H9 (cell line): ENCODE measurements around the gene UPK3A. TPM values are rescaled to one million over a fixed set of nuclear protein-coding genes. Genes with fewer than 3 reads are reported as not detected.

Experiments
- DNase-seq: peaks from one replicate; pipeline ENCODE4 v3.0.0-alpha.2; 2017
- H2AFZ ChIP-seq: one replicate; pipeline ENCODE4 v1.6.1; 2013; ENCODE audit warnings: mild to moderate bottlenecking, low read length, control low read depth, moderate library complexity
- H2AK5ac ChIP-seq: 2 replicates; pipeline ENCODE4 v1.6.1; 2013; ENCODE audit warnings: low read length, control low read depth, mixed read lengths; ENCODE audit not compliant: insufficient read length
- H2BK120ac ChIP-seq: one replicate; pipeline ENCODE4 v1.6.1; 2013; ENCODE audit warnings: low read depth, mild to moderate bottlenecking, low read length, control low read depth, inconsistent platforms; ENCODE audit not compliant: poor library complexity, severe bottlenecking
- H2BK12ac ChIP-seq: 2 replicates; pipeline ENCODE4 v1.6.1; 2013; ENCODE audit warnings: low read length, control low read depth, mixed read lengths, low read depth; ENCODE audit not compliant: insufficient read length
- H2BK15ac ChIP-seq: 2 replicates; pipeline ENCODE4 v1.6.1; 2013; ENCODE audit warnings: low read depth, low read length, control low read depth
- H2BK20ac ChIP-seq: one replicate; pipeline ENCODE4 v1.6.1; 2013; ENCODE audit warnings: low read depth, mild to moderate bottlenecking, low read length, control low read depth, inconsistent platforms; ENCODE audit not compliant: poor library complexity, severe bottlenecking
- H2BK5ac ChIP-seq: 2 replicates; pipeline ENCODE4 v1.6.1; 2013; ENCODE audit warnings: low read length, control low read depth, mixed read lengths; ENCODE audit not compliant: insufficient read length
- H3K14ac ChIP-seq: 2 replicates; pipeline ENCODE4 v1.6.1; 2013; ENCODE audit warnings: low read length, control low read depth; ENCODE audit not compliant: insufficient read depth
- H3K18ac ChIP-seq: 2 replicates; pipeline ENCODE4 v1.6.1; 2013; ENCODE audit warnings: low read depth, mild to moderate bottlenecking, mixed read lengths, low read length, control low read depth; ENCODE audit not compliant: insufficient read length
- H3K23ac ChIP-seq: 2 replicates; pipeline ENCODE4 v1.6.1; 2013; ENCODE audit warnings: low read length, control low read depth, mixed read lengths, low read depth; ENCODE audit not compliant: insufficient read length
- H3K23me2 ChIP-seq: 2 replicates; pipeline ENCODE4 v1.6.1; 2013; ENCODE audit warnings: low read depth, mild to moderate bottlenecking, mixed read lengths, low read length, control low read depth; ENCODE audit not compliant: insufficient read length, poor library complexity, severe bottlenecking
- H3K27ac ChIP-seq: 2 replicates; pipeline ENCODE4 v1.5.1; 2013; ENCODE audit warnings: low read length, control low read depth, mixed read lengths, low read depth; ENCODE audit not compliant: insufficient read length
- H3K27me3 ChIP-seq: 2 replicates; pipeline ENCODE4 v1.6.1; 2013; ENCODE audit warnings: low read length, control low read depth, inconsistent platforms; ENCODE audit not compliant: insufficient read depth
- H3K4ac ChIP-seq: 2 replicates; pipeline ENCODE4 v1.6.1; 2013; ENCODE audit warnings: low read depth, mild to moderate bottlenecking, control low read depth, inconsistent platforms, low read length, moderate library complexity
- H3K4me1 ChIP-seq: 2 replicates; pipeline ENCODE4 v1.6.1; 2013; ENCODE audit warnings: low read length, control low read depth, inconsistent platforms; ENCODE audit not compliant: insufficient read depth
- H3K4me2 ChIP-seq: 2 replicates; pipeline ENCODE4 v1.6.1; 2013; ENCODE audit warnings: low read length, control low read depth, mixed read lengths; ENCODE audit not compliant: insufficient read length, insufficient read depth
- H3K56ac ChIP-seq: 2 replicates; pipeline ENCODE4 v1.6.1; 2013; ENCODE audit warnings: low read depth, mild to moderate bottlenecking, mixed read lengths, low read length, control low read depth; ENCODE audit not compliant: insufficient read length
- H3K79me1 ChIP-seq: 2 replicates; pipeline ENCODE4 v1.6.1; 2013; ENCODE audit warnings: low read depth, mild to moderate bottlenecking, moderate library complexity, low read length, control low read depth, inconsistent platforms; ENCODE audit not compliant: insufficient read depth, poor library complexity, severe bottlenecking
- H3K79me2 ChIP-seq: 2 replicates; pipeline ENCODE4 v1.6.1; 2013; ENCODE audit warnings: low read length, control low read depth, inconsistent platforms; ENCODE audit not compliant: insufficient read depth
- H3K9ac ChIP-seq: 2 replicates; pipeline ENCODE4 v1.6.1; 2013; ENCODE audit warnings: low read length, control low read depth, mixed read lengths; ENCODE audit not compliant: insufficient read length; ENCODE audit errors: extremely low read depth
- H3K9me3 ChIP-seq: one replicate; pipeline ENCODE4 v1.6.1; 2013; ENCODE audit warnings: low read depth, low read length, inconsistent platforms; ENCODE audit not compliant: control insufficient read depth
- H3T11ph ChIP-seq: one replicate; pipeline ENCODE4 v1.6.1; 2013; ENCODE audit warnings: mild to moderate bottlenecking, low read length, control low read depth, inconsistent platforms
- H4K20me1 ChIP-seq: one replicate; pipeline ENCODE4 v1.6.1; 2013; ENCODE audit not compliant: control insufficient read depth, insufficient read length, insufficient read depth
- H4K5ac ChIP-seq: 2 replicates; pipeline ENCODE4 v1.6.1; 2013; ENCODE audit warnings: low read depth, mild to moderate bottlenecking, mixed read lengths, low read length, control low read depth; ENCODE audit not compliant: insufficient read length
- H4K8ac ChIP-seq: replicated peaks from 2 replicates; pipeline ENCODE4 v1.6.1; 2013; ENCODE audit warnings: low read length, control low read depth, mixed read lengths, low read depth; ENCODE audit not compliant: insufficient read length
- H4K91ac ChIP-seq: 2 replicates; pipeline ENCODE4 v1.6.1; 2013; ENCODE audit warnings: low read depth, mild to moderate bottlenecking, moderate library complexity, mixed read lengths, low read length, control low read depth; ENCODE audit not compliant: insufficient read length
- H3K27ac Mint-ChIP-seq, 3 experiments: 2 replicates in 2 of 3; 3 replicates in 1 of 3; pipeline ENCODE4 v1.8.0; 2020 to 2021; ENCODE audit warnings: mixed read lengths in 3 of 3, mild to moderate bottlenecking in 1 of 3, moderate library complexity in 1 of 3
- H3K27me3 Mint-ChIP-seq: 2 replicates; pipeline ENCODE4 v1.8.0; 2021; ENCODE audit warnings: low read depth, mild to moderate bottlenecking, moderate library complexity, mixed read lengths
- H3K36me3 Mint-ChIP-seq, 3 experiments: 2 replicates in 2 of 3; 3 replicates in 1 of 3; pipeline ENCODE4 v1.8.0; 2020 to 2021; ENCODE audit warnings: low read depth in 3 of 3, mixed read lengths in 3 of 3; ENCODE audit not compliant: insufficient read depth in 1 of 3
- H3K4me1 Mint-ChIP-seq, 2 experiments: 2 replicates each; pipeline ENCODE4 v1.8.0; 2020; ENCODE audit warnings: mixed read lengths in 2 of 2
- H3K4me3 Mint-ChIP-seq, 2 experiments: 2 replicates in 1 of 2; 3 replicates in 1 of 2; pipeline ENCODE4 v1.8.0; 2020 to 2021; ENCODE audit warnings: mild to moderate bottlenecking in 2 of 2, mixed read lengths in 2 of 2, moderate library complexity in 1 of 2
- H3K9me3 Mint-ChIP-seq, 2 experiments: 2 replicates in 1 of 2; 3 replicates in 1 of 2; pipeline ENCODE4 v1.8.0; 2020; ENCODE audit warnings: mild to moderate bottlenecking in 2 of 2, mixed read lengths in 2 of 2, moderate library complexity in 1 of 2
- CTCF ChIP-seq: fragments of 200-600 bp; sonication (generic); conservative IDR thresholded peaks from 3 replicates; pipeline ENCODE4 v1.8.0; 2021; ENCODE audit warnings: antibody characterized with exemption, mild to moderate bottlenecking
- WGBS: extraction: QIAGEN DNeasy Blood & Tissue Kit; methylation state at CpG from one replicate; pipeline ENCODE4 v1.1.7; 2013; ENCODE audit warnings: missing lambda C conversion rate, low lambda C conversion rate, mixed read lengths; ENCODE audit not compliant: insufficient read length; ENCODE audit errors: extremely low coverage; 5-methylcytosine and 5-hydroxymethylcytosine counted together
- total RNA-seq: library from RNA; stranded (reverse); gene quantifications from 2 replicates; pipeline ENCODE4 v1.2.1, GENCODE V29; 2021

The UPK3A gene
- total RNA-seq, 1 experiment from 2014 or later, result not detected

- no peak overlapping the region for H3K23ac ChIP-seq
- Mint-ChIP-seq H3K9me3 (no peaks in the 10 kb centered on the region; a peak in 1 of 5 replicates), H3K36me3 (peaks cover 10 to 68% (median 62%) of the 10 kb centered on the region in 3 experiments; a peak in 6 of 7 replicates), H3K27ac (peak overlapping the region in 1 of 3 experiments; percentile 70; a peak in 2 of 7 replicates), H3K27me3 (no peaks in the 10 kb centered on the region), H3K4me3 (no peak overlapping the region), H3K4me1 (no peaks in the 10 kb centered on the region)
- H2AFZ ChIP-seq, result no peak overlapping the region
- H3K56ac ChIP-seq, result no peak overlapping the region
- no peak overlapping the region for H3T11ph ChIP-seq
- no peak for TF ChIP-seq CTCF
- H2AK5ac ChIP-seq, result no peak overlapping the region
- H2BK12ac ChIP-seq, result no peak overlapping the region
- H3K23me2 ChIP-seq, result no peaks in the 10 kb centered on the region
- H2BK5ac ChIP-seq, result no peak overlapping the region
- no peak for DNase-seq
- H3K4ac ChIP-seq, result no peak overlapping the region
- no peaks in the 10 kb centered on the region for H3K79me1 ChIP-seq
- no peaks in the 10 kb centered on the region for H3K79me2 ChIP-seq
- no peak overlapping the region; the same call in 1 of the 2 replicates for H3K14ac ChIP-seq
- no peak overlapping the region for H3K27ac ChIP-seq
- no CpG with 5 or more reads among the region's 19 CpGs for WGBS
- H3K4me1 ChIP-seq, result no peaks in the 10 kb centered on the region
- H3K27me3 ChIP-seq, result no peaks in the 10 kb centered on the region
- no peak overlapping the region for H2BK20ac ChIP-seq
- no peak overlapping the region for H3K9ac ChIP-seq
- no peak overlapping the region for H4K91ac ChIP-seq
- H4K20me1 ChIP-seq, result no peaks in the 10 kb centered on the region
- H2BK120ac ChIP-seq, result no peak overlapping the region
- H3K4me2 ChIP-seq, result no peak overlapping the region
- no peak overlapping the region for H4K5ac ChIP-seq
- H4K8ac ChIP-seq, result no peak overlapping the region
- no peaks in the 10 kb centered on the region for H3K9me3 ChIP-seq
- H2BK15ac ChIP-seq, result no peak overlapping the region
- no peak overlapping the region for H3K18ac ChIP-seq
These were observed 45.8 kb downstream of the UPK3A start for GRCh38 chr22:45330548-45330947.
